ENCODE measurements around the gene PARL.

The PARL gene

GRCh38 chr3:183782576-183783276 is 102.0 kb downstream of the PARL start:
- DNase-seq: no peak

- DNase-seq: no peak
Observed at GRCh38 chr3:183781246-183781645, 103.4 kb downstream of the PARL start.

GRCh38 chr3:183779896-183780465 is 104.7 kb downstream of the PARL start:
- DNase-seq: no peak
